HG03575 (cell line): ENCODE measurements around the gene TMEM72.

ENCODE experiments used
- ATAC-seq: cut with Tn5 transposase; IDR thresholded peaks from one replicate; pipeline ENCODE4 v1.9.1; 2021; ENCODE audit not compliant: unreplicated experiment, insufficient number of reproducible peaks, low FRiP score; ENCODE audit errors: extremely low read depth

TMEM72 gene

DNA sequence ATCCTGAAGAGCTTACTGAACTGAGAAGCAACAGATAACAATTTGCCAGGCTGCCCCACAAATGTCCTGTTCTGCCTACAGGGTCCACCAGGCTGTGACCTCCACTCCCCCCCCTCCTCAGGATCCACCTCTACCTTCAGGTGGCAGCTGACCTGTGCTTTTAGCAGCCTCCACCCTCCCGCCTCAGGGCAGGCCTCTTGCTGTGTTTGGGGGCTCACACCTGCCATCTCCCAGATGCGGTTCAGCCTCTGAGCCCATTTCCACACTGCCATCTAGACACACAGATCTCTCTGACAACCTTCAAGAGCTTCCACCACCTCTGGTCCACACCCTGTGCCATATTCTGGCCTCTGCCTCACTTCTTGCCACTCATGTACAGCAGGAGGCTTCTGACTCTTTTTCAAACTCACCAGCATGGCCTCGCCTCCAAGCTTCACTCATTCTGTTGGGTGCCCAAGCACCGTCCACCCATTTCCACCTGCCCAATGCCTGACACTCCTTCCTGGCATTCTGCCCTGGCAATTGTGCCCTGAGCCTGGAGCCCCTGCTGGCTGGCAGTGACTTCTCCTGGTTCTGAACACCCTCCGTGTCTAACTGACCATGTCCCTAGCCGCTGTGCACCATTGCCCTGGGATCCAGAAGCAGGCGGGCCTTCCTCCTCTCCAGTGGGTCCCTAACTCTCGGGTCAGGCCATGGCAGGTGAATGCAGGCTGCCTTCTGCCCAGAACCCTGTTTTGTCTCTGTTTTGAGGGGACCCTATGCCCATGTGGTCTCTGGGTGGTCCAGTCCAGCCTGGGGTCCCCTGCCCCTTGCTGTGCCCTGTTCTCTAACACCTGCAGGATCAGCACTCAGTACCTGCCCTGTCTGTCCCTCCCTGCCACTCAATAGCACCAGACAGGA lies 18.5 kb downstream of the TMEM72 start:
- ATAC-seq: no peak

DNA sequence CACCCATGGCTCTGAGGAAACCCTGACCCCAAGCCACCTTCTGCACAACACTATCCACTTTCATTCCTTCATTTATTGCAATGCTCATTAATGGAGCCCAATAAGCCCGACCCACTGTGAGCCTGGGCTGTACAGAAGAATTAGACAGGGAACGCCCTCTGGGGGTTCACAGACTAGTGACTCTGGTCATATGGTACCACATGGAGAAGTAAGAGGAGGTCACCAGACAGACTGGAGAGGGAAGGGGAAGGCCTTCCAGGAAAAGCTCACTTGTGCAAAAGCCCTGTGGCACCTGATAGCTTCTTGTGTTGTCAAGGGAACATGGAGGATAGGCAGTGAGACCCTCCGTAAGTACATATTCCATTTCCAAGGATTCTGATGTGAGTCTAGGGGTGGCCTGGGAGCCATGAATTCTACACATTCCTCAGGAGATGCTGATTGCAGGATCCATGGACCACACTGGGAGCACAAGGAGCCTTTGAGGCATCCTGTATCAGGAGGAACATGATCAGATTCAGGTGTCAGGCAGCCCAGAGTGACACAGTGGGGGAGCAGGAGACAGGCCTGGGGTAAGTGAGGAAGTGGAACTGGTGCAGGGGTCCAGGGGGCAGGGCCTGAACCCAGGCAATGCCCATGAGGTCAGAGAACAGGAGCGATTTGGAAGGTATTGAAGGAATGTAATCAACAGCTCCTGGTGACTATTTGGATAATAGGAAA lies 19.9 kb downstream of the TMEM72 start:
- ATAC-seq: no peak

DNA sequence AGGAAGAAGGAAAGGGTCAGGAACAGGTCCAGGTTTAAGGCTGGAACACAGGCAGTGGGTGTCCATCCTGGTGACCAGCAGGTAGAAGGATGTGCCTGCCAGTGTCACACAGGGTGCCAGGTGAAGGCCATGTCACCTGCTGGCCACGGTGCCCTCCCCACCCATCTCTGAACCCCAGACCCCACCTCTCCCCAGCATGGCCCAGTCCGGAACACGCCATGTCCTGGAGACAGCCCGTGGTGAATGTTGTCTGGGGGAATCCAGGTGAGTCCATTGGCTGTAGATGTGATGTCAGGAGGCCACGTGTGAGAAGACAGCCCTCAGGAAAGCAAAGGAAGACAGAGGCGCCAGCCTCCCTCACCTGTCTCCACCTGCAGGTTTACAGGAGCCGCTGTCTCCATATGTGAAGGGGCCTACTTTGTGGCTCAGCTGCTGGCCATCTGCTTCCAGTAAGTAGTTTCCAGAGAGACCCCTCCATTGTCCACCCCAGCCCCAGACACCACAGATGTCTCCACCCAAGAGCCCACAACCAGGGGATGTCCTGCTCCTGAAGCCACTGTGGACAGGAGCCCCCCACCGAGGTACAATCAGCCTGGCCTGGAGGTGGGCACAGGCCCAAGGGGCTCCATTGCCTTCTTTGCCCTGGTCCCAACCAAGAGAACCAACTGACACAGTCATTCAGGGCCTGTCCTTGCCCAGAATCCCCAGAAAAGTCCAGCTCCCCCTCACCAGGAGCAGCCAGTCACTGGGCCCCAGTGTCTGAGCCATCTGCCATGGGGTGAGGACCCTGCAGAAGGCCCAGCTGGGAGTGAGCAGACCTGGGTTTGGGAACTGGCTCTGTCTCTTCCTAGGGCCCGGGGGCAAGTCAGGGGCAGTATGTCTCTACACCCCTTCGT lies 20.7 kb downstream of the TMEM72 start:
- no peak for ATAC-seq

DNA sequence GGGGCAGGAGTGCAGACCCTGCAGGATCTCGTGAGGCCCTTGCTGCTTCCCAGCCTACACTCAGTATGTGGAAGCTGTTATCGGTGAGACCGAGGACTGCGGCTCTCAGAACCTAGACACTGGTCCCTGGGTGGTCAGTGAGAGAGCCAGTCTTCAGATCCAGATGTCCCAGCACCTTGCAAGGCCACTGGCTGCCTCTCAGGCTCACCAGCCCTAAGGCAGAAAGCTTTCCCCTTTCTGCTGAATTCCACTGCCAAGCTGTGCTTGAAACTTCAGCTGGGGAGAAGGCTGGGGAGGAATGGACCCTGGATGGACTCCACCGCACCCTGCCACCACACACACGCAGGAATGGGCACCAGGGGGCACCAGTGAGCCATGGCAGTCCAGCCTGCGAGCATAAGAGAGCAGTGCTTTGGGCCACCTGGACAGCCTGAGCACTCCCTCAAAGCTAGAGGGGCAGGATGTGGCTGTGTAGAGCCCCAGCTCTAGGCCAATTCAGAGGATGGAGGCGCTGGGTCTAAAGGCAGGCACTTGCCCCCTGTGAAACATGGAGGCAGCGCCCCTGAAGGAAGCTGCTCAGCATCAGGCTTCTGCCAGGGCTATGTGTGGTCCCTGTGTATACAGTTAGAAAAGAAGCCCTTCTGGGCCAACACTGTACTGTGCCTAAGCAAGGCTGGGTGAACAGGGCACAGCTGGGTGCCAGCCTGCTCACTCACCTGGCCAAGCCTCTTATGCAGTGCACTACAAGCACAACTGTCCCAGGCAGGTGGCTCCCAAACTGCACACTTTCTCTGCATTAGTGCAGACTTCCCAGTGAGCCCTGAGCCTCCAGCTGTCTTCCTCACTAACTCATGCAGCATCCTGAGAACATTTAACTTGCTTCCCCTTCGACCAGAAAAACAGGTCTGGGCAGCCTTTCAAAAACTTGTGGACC lies 21.6 kb downstream of the TMEM72 start:
- ATAC-seq: peak; percentile 53

DNA sequence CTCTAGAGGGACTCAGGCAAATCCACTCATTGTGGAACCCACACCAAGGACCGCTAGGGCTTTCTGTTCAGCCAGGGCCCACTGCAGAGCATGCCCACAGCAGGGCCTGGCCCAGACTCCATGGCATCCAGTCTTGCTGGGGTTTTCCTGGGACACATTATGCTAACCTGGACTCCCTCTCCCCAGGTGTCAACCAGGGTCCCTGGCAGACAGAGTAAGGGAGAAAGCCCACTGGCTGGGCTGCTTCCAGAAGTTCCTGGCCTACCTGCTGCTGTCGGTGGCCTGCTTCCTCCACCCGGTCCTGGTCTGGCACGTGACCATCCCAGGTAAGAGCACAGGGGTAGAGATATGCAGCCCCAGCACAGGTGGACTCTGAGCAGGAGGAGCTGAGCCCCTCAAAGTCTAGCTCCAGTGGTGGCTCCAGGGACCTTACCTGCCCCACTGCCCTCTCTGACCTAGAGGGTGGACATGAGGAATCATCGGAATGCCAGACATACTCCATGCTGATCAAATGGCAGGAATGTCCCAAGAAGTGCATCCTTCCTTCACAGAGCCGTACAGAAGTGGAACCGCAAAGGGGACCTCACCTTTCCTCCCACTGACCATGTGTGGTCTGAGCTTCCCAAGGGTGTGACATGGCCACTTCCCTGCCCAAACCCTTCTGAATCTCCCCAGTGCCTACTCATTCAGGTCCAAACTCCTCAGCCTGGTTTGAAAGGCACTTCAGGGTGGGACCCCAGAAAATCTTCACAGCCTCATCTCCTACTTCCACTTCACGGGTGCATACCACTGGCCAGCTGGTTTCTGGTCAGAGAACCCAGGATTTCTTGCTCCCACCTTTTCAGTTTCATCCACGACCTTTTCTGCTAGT lies 22.5 kb downstream of the TMEM72 start:
- ATAC-seq: no peak

DNA sequence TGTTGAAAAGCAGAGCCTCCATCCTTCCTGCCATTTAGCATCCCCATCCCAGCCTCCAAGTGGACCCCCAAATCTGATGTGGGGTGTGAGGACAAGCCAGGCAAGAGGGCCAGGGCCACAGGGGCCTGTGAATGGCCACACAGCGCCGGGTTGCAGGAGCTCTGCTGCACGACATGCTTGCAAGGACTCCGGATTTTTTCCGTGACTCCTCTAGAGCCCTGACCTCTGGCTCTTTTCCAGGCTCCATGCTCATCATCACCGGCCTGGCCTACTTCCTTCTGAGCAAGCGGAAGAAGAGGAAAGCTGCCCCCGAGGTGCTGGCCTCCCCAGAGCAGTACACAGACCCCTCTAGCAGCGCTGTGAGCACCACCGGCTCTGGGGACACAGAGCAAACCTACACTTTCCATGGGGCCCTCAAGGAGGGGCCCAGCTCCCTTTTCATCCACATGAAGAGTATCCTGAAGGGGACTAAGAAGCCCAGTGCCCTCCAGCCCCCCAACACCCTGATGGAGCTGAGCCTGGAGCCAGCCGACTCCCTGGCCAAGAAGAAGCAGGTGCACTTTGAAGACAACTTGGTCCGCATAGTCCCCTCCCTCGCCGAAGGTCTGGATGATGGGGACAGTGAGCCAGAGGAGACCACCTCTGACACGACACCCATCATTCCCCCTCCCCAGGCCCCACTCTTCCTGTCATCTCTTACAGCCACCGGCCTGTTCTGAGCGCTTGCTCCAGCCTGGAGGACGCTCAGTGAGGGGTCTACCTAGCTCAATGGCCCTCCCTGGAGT lies 23.5 kb downstream of the TMEM72 start:
- no peak for ATAC-seq

DNA sequence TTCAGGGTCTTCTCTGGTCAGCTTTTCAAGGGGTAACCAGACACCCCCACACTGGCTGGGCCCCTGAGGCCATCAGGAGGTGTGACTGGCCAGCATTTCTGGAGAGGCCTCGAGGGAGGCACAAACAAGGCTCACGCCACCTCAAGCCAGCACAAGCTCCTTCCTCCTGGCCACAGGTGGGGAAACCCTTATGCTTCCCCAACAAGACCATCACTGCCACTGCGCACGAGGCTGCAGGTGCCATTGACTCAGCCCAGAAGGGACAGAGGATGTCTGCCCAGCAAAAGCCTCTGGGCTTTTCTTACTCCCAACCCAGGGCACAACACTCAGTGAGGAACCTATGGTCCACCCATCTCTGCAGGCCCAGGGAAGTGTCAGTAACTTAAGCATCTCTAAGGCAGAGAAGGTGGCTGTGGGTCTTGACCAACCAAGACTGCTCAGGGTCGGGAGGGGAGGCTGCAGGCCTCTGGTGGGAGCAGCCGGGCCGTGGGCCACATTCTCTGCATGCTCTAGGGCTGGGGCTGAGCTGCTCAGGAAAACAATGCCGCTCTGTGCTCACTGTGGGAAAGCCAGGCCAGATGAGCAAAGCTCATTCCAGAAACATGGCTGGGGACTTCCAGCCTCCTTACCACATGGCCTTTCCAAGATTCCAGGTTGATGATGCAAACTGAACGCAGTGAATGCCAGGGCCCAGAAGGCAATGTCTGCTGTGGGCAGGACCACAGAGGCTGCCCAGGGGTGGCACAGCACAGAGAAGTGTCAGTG lies 24.2 kb downstream of the TMEM72 start:
- no peak for ATAC-seq

DNA sequence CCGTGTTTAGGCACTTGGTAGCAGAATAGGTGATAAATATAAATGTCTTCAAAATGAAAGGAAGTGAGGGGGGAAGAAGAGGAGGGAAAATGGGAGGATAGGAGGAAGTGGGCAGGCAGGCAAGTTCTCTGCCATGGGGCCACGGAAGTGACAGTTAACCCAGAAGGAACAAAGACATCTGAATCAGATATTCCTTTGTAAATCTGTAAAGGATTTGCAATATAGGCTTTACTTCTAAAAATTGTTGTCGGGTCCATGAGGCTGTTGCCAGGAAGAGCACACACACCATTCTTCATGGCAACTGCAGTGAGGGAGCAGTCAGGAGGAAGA lies 24.8 kb downstream of the TMEM72 start:
- ATAC-seq: no peak

DNA sequence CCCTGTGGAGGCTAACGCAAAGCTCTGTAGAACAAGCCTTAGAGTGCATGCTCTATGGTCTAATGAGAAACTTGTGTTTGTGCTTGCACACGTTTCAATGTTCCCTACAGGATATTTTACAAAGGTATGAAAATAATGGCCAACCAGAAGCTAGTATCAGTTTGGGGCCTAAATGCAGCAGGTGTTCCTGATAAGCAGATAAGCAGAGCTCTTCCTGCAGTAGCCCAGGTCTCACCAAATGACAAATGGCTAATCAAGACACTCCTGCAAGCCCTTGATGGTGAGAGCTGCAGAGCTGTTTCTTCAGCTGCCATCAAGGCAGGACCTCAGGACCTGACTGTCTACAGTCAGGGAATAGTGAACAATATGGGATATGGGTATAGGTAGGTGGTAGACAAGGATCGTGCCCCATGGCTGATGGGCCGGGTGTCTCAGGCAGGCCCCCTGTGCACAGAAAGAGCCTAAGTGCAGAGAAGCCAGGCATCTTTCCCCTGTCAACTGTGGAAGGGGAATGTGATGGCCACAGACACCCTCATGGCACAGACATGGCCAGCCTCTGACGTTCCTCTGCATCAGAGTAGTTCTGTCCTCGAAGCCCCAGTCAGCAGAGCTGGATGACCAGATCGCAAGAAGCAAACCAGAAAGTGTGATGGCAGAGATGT lies 25.3 kb downstream of the TMEM72 start:
- ATAC-seq: no peak

DNA sequence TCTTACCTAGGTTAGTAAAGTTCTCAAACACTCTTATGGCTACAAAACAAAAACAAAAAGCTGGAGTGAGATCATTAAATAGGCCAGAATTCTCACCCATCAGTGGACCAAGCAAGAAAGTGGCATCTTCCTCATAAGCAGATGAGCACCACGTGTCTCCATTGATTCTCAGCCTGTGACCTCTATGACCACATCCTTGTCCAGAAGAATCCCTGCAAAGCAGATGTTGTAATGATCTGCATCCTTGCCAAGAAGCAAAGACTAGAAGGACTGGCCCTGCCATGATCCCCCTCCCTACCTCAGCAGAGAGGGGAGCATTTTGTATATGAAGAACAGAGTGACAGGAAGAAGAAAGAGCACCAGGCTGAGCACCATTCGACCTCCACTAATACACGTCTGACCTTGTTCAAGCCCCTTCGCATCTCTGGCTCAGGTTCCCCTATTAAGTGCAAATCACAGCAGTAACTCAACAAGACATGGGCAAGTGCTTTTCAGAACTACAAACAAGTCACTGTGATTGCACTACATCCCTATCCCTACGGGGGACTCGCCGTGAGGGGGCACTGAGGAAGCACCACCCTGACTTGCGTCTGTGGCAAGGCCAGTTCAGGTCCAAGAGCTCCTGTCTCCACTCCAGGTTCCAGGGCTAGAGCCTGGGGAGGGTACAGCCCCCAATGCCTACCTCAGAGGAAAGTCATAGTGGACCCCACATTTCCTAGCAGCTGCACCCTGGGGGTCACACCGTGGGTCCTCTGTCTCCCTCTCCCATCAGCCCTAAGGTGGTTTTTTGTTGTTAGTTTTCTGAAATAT lies 26.3 kb downstream of the TMEM72 start:
- ATAC-seq: no peak

DNA sequence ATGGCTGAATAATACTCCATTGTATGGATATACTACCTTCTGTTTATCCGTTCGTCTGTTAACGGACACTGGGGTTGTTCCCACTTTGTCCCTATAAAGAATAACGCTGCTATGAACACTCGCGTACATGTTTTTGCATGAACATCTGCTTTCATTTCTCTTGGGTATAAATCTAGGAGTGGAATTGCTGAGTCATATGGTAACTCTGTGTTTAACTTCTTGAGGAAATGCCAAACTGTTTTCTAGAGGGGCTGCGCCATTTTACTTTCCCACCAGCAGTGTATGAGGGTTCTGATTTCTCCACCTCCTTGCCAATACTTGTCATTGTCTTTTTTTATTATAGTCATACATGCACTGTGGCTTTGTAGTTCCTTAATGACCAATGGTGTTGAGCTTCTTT lies 27.8 kb downstream of the TMEM72 start:
- ATAC-seq: no peak

DNA sequence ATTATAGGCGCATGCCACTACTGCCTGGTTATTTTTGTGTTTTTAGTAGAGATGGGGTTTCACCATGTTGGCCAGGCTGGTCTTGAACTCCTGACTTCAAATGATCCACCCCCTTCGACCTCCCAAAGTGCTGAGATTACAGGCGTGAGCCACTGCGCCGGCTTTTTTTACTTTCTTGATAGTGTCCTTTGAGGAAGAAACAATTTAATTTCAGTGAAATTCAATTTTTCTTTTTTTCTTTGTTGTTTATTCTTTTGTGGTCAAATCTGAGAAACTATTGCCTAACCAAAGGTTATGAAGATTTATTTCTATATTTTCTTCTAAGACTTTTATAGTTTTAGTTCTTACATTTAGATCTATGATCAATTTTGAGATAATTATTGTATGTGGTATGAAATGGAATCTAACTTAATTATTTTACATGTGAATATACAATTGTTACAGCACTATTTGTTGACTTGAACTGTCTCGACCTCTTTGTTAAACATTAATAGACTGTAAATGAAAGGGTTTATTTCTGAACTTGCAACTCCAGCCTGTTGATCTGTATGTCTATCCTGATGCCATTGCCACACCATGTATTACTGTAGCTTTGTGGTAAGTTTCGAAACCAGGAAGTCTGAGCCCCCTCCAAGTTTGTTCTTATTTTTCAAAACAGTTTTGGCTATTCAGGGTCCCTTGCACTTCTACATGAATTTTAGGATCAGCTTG lies 28.7 kb downstream of the TMEM72 start:
- no peak for ATAC-seq

DNA sequence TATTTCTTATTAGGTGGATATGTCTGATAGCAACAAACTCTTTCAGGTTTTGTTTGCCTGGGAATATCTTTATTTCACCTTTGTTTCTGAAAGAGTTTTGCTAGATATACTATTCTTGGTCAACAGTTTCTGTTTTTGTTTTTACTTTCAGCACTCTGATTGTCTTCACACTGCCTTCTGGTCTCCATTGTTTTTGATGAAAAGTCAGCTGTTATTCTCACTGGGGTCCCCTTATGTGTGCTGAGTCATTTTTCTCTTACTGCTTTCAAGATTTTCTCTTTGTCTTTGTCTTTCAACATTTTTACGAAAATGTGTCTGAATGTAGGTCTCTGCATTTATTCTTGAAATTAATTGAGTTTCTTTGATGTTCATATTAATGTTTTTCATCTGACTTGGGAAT lies 33.2 kb downstream of the TMEM72 start:
- ATAC-seq: no peak

DNA sequence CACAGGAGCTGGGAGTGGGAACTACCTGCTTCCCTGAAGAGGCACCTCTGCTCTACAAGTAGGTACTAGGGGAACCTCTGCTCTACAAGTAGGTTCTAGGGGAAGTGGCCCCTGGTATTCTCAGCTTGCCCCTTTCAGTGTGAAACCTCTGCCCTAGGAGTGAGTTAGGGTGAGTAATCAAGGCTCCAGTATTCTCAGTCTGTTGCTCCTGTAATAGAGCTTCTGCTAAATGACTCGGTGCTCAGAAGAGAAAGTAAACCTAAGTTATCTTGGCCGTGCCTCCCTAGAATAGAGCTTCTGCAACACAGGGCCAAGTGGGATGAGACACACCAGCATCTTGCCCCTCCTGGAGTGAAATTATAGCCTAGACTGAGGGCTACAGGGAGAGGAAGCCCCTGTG lies 35.1 kb downstream of the TMEM72 start:
- peak; percentile 67 for ATAC-seq
